Measurements from ENCODE around the gene PPP1R12B. TPM values are rescaled to one million over a fixed set of nuclear protein-coding genes. Genes with fewer than 3 reads are reported as not detected.
"Not testable (repeated sequence)": the region's sequence is repeated elsewhere in the genome, so short reads cannot be mapped to it uniquely, and the experiment has no call there.

PPP1R12B gene
- total and polyA plus RNA-seq, 8 donors = 4.4 to 29.4 (median 13.7) TPM

GRCh38 chr1:202405928-202406327 is 57.4 kb downstream of the PPP1R12B start:
- ATAC-seq = no peak
- Histone ChIP-seq H3K4me3 (no peak overlapping the region), H3K9me3 (no peaks in the 10 kb centered on the region), H3K27me3 (no peaks in the 10 kb centered on the region), H3K4me1 (peaks cover 7 to 11% (median 9%) of the 10 kb centered on the region in 3 donors), H3K27ac (no peak overlapping the region), H3K36me3 (no peaks in the 10 kb centered on the region)
- WGBS, 2 donors = 97 to 100% methylated on average over 1 of the region's 1 CpG
- no peak for TF ChIP-seq CTCF (IDR thresholded peaks at IDR 0.05)
- no peak for FAIRE-seq
- DNase-seq = no peak
- intact Hi-C loops (cut with DNase I) = no loop called here

- H3K27me3 ChIP-seq; ATAC-seq; DNase-seq; intact Hi-C loops (cut with DNase I); H3K9me3 ChIP-seq; H3K36me3 ChIP-seq; H3K27ac ChIP-seq; FAIRE-seq; H3K4me3 ChIP-seq: not testable (repeated sequence)
- peaks cover 7 to 11% (median 9%) of the 10 kb centered on the region in 3 donors for H3K4me1 ChIP-seq
- WGBS, 2 donors = 63 to 64% methylated on average over 2 of the region's 2 CpGs
These were observed 58.4 kb downstream of the PPP1R12B start for GRCh38 chr1:202406896-202407295.

GRCh38 chr1:202407378-202407777 is 58.9 kb downstream of the PPP1R12B start:
- H3K27ac ChIP-seq; H3K4me3 ChIP-seq; H3K36me3 ChIP-seq; ATAC-seq; H3K27me3 ChIP-seq; DNase-seq; H3K9me3 ChIP-seq; intact Hi-C loops (cut with DNase I); FAIRE-seq: not testable (repeated sequence)
- H3K4me1 ChIP-seq = peaks cover 7 to 15% (median 9%) of the 10 kb centered on the region in 3 donors
- 49 to 53% methylated on average over 2 of the region's 2 CpGs for WGBS, 2 donors

- peak in 1 of 6 donors; percentile 11 for DNase-seq
- Histone ChIP-seq H3K4me1 (peaks cover 7 to 19% (median 14%) of the 10 kb centered on the region in 3 donors), H3K27ac (peak overlapping the region in 1 of 4 donors; percentile 33)
- peak; percentile 35 to 74 (median 62) for ATAC-seq
- H3K4me3 ChIP-seq; intact Hi-C loops (cut with DNase I); H3K36me3 ChIP-seq; H3K27me3 ChIP-seq; H3K9me3 ChIP-seq; FAIRE-seq: not testable (repeated sequence)
- WGBS, 2 donors = 32 to 39% methylated on average over 2 of the region's 2 CpGs
These were observed 61.8 kb downstream of the PPP1R12B start for GRCh38 chr1:202410251-202410650.

GRCh38 chr1:202410854-202411357 is 62.4 kb downstream of the PPP1R12B start:
- H3K36me3 ChIP-seq; DNase-seq; intact Hi-C loops (cut with DNase I); H3K4me3 ChIP-seq; FAIRE-seq; H3K27me3 ChIP-seq; H3K9me3 ChIP-seq: not testable (repeated sequence)
- WGBS, 2 donors = 39 to 45% methylated on average over 5 of the region's 5 CpGs
- H3K27ac ChIP-seq = peak overlapping the region in 1 of 4 donors; percentile 33
- H3K4me1 ChIP-seq = peaks cover 7 to 19% (median 14%) of the 10 kb centered on the region in 3 donors
- peak; percentile 28 to 62 (median 32) for ATAC-seq

- FAIRE-seq (no peak), DNase-seq (no peak), ATAC-seq (peak in 2 of 4 donors; percentile 14 to 16)
- intact Hi-C loops (cut with DNase I) = no loop called here
- no peak overlapping the region for H3K4me3 ChIP-seq
- H3K9me3 ChIP-seq = no peaks in the 10 kb centered on the region
- H3K27me3 ChIP-seq = no peaks in the 10 kb centered on the region
- H3K27ac ChIP-seq = no peak overlapping the region
- H3K4me1 ChIP-seq = peaks cover 7 to 19% (median 14%) of the 10 kb centered on the region in 3 donors
- no peak for TF ChIP-seq CTCF (IDR thresholded peaks at IDR 0.05)
- no peaks in the 10 kb centered on the region for H3K36me3 ChIP-seq
These were observed 62.9 kb downstream of the PPP1R12B start for GRCh38 chr1:202411422-202411821.

- not testable (repeated sequence) for FAIRE-seq
- 23 to 31% methylated on average over 3 of the region's 3 CpGs for WGBS, 2 donors
These were observed 63.9 kb downstream of the PPP1R12B start for GRCh38 chr1:202412421-202412820.

More at GRCh38 chr1:202412421-202412820, 63.9 kb downstream of the PPP1R12B start:
- H3K27me3 ChIP-seq; H3K4me3 ChIP-seq; intact Hi-C loops (cut with DNase I); H3K27ac ChIP-seq; DNase-seq; H3K36me3 ChIP-seq; H3K9me3 ChIP-seq: not testable (repeated sequence)
- peak; percentile 73 to 79 (median 76) for ATAC-seq
- peaks cover 7 to 24% (median 14%) of the 10 kb centered on the region in 3 donors for H3K4me1 ChIP-seq
